Measurements from ENCODE around the gene A3GALT2.

A3GALT2 gene

DNA sequence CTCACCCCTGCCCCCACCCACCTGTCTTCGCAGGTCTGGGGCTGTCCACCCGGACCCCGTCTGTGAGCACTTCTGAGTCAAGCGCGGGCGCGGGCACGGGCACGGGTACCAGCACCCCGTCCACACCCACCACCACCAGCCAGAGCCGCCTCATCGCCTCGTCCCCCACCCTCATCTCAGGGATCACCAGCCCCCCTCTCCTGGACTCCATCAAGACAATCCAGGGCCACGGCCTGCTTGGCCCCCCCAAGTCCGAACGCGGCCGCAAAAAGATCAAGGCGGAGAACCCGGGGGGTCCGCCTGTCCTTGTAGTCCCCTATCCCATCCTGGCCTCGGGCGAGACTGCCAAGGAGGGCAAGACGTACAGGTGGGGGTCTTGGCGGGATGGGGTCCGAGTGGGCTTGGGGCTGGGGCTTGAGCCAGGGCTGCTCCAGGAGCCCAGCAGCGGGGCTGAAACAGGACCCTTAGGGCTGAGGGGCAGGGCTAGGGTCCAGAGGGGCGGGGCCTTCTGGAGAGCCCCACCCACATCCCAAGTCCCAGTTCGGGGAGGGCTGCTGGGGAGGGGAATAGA, 40.7 kb downstream of the A3GALT2 start:
- H3K4me1 ChIP-seq (ENCODE audit: control insufficient read depth, insufficient read depth, low read length), result no peaks in the 10 kb centered on the region
- no peak overlapping the region for H3K27ac ChIP-seq (ENCODE audit: extremely low read depth, low read depth, low read length)
- TF ChIP-seq ZNF416 (tag by site-specific recombination; IDR thresholded peaks at IDR 0.05), result no peak
- TF ChIP-seq SP3 (tag by site-specific recombination; IDR thresholded peaks at IDR 0.05), result no peak
- TF ChIP-seq, protein P1, sequence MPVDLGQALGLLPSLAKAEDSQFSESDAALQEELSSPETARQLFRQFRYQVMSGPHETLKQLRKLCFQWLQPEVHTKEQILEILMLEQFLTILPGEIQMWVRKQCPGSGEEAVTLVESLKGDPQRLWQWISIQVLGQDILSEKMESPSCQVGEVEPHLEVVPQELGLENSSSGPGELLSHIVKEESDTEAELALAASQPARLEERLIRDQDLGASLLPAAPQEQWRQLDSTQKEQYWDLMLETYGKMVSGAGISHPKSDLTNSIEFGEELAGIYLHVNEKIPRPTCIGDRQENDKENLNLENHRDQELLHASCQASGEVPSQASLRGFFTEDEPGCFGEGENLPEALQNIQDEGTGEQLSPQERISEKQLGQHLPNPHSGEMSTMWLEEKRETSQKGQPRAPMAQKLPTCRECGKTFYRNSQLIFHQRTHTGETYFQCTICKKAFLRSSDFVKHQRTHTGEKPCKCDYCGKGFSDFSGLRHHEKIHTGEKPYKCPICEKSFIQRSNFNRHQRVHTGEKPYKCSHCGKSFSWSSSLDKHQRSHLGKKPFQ (tag by site-specific recombination; IDR thresholded peaks at IDR 0.05), result no peak
- TF ChIP-seq ZNF202 (tag by site-specific recombination; IDR thresholded peaks at IDR 0.05; ENCODE audit: borderline replicate concordance), result no peak
- TF ChIP-seq ZNF140 (tag by site-specific recombination; IDR thresholded peaks at IDR 0.05), result no peak
- TF ChIP-seq ZNF521 (tag by site-specific recombination; IDR thresholded peaks at IDR 0.05), result no peak
- TF ChIP-seq, protein P2, sequence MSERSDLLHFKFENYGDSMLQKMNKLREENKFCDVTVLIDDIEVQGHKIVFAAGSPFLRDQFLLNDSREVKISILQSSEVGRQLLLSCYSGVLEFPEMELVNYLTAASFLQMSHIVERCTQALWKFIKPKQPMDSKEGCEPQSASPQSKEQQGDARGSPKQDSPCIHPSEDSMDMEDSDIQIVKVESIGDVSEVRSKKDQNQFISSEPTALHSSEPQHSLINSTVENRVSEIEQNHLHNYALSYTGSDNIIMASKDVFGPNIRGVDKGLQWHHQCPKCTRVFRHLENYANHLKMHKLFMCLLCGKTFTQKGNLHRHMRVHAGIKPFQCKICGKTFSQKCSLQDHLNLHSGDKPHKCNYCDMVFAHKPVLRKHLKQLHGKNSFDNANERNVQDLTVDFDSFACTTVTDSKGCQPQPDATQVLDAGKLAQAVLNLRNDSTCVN (tag by site-specific recombination; optimal IDR thresholded peaks at IDR 0.05), result no peak
- no peak for TF ChIP-seq ZNF423 (tag by site-specific recombination; IDR thresholded peaks at IDR 0.05)
- no peak overlapping the region for H3K4me3 ChIP-seq (ENCODE audit: low read depth, low read length)
- H3K36me3 ChIP-seq (ENCODE audit: control insufficient read depth in 2 of 2, insufficient read depth in 1 of 2, low read length in 2 of 2), result peaks cover 8 to 59% of the 10 kb centered on the region in 2 experiments; a peak in 2 of 3 replicates
- POLR2A ChIA-PET, result no interaction called here
- no peaks in the 10 kb centered on the region for H3K9me3 ChIP-seq (ENCODE audit: control insufficient read depth, insufficient read depth, low read depth, low read length)
- CTCF ChIA-PET, result interaction anchor here (3.6 kb wide), 1 partner anchor 16 kb away, joined by 16 read pairs; no protein-coding TSS in a partner anchor

DNA sequence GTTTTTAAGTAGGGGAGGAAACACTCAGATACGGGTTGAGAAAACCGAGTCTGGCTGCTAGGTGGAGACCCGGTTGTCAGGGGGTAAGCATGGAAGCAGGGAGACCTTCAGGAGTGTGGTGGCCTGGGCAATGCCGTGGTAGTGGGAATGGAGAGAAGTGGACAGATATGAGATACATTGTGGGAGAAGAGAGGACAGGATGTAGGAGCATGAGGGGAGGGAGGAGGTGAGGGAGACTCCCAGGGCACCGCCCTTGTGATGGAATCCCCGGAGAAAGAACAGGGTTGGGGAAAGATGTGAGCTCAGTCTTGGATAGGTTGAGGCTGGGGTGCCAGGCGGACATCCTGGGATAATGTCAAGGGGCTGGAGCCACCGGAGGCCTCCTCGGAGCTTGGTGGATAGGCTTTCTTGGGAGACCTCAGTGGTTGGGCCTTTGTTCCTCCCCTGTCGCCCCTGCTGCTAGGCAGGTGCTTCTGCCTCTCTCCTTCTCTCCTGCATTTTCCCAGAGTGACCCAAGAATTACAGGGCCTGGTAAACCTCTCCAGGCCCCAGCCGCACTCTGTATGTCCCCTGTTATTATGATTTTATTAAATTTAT, 43.3 kb downstream of the A3GALT2 start:
- TF ChIP-seq ZNF2 (tag by site-specific recombination; IDR thresholded peaks at IDR 0.05) (no peak), ZNF623 (tag by site-specific recombination; IDR thresholded peaks at IDR 0.05) (no peak), OVOL3 (tag by site-specific recombination; IDR thresholded peaks at IDR 0.05) (no peak), IKZF3 (tag by site-specific recombination; IDR thresholded peaks at IDR 0.05) (no peak), ZNF157 (tag by site-specific recombination; IDR thresholded peaks at IDR 0.05) (no peak), ZNF558 (tag by site-specific recombination; IDR thresholded peaks at IDR 0.05) (no peak), ZBTB48 (tag by site-specific recombination; IDR thresholded peaks at IDR 0.05) (no peak), ZNF169 (tag by site-specific recombination; IDR thresholded peaks at IDR 0.05) (no peak), GFI1B (tag by site-specific recombination; IDR thresholded peaks at IDR 0.05) (no peak), BCL11A (tag by site-specific recombination; IDR thresholded peaks at IDR 0.05; ENCODE audit: low read depth) (no peak), ZNF785 (tag by site-specific recombination; IDR thresholded peaks at IDR 0.05) (no peak), ZNF48 (tag by site-specific recombination; IDR thresholded peaks at IDR 0.05) (no peak), ZNF140 (tag by site-specific recombination; IDR thresholded peaks at IDR 0.05) (no peak), ZNF571 (tag by site-specific recombination; IDR thresholded peaks at IDR 0.05) (no peak)
- TF ChIP-seq, protein P3, sequence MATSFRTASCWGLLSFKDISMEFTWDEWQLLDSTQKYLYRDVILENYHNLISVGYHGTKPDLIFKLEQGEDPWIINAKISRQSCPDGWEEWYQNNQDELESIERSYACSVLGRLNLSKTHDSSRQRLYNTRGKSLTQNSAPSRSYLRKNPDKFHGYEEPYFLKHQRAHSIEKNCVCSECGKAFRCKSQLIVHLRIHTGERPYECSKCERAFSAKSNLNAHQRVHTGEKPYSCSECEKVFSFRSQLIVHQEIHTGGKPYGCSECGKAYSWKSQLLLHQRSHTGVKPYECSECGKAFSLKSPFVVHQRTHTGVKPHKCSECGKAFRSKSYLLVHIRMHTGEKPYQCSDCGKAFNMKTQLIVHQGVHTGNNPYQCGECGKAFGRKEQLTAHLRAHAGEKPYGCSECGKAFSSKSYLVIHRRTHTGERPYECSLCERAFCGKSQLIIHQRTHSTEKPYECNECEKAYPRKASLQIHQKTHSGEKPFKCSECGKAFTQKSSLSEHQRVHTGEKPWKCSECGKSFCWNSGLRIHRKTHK (tag by site-specific recombination; IDR thresholded peaks at IDR 0.05), result no peak
- ChIA-PET CTCF (interaction anchor here (0.9 to 1.2 kb wide), 3 partner anchors 17 to 151 kb away, joined by 3 to 5 read pairs (median 5); no protein-coding TSS in a partner anchor), POLR2A (no interaction called here)
- Histone ChIP-seq H3K4me3 (ENCODE audit: low read depth, low read length) (no peak overlapping the region), H3K36me3 (ENCODE audit: control insufficient read depth in 2 of 2, insufficient read depth in 1 of 2, low read length in 2 of 2) (peaks cover 0 to 40% of the 10 kb centered on the region in 2 experiments; a peak in 2 of 3 replicates), H3K4me1 (ENCODE audit: control insufficient read depth, insufficient read depth, low read length) (no peaks in the 10 kb centered on the region), H3K27ac (ENCODE audit: extremely low read depth, low read depth, low read length) (no peak overlapping the region), H3K9me3 (ENCODE audit: control insufficient read depth, insufficient read depth, low read depth, low read length) (no peaks in the 10 kb centered on the region)
